ENCODE results near the gene NECTIN1. TPM values are rescaled to one million over a fixed set of nuclear protein-coding genes. Genes with fewer than 3 reads are reported as not detected.

Gene NECTIN1
- total and polyA plus RNA-seq, 2 of the 13 experiments (the other 11 are each of a cell fraction or from before 2014, with no cell fraction given), result 3.9 to 7.3 TPM

DNA sequence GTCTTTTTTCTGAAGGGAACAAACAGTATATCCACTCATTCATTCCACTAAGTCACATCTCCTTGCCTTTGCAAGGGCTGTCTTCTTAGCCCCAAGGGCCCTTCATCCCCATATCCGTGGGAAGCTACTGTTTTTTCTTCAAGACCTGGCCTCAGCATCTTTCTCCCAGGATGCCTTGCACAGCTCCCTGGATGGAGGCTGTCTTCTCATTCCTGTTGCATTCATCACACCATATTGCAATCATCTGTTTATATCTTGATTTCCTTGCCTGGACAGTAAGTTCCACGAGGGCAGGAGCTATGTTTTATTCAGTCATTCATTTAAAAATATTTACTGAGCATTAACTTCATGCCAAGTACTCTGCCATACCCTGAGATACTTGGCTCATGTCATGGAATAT is 29.3 kb upstream of the NECTIN1 start (continued):
- TF ChIP-seq RFXANK (CRISPR knock-in tag; IDR thresholded peaks at IDR 0.05) (no peak), SKI (IDR thresholded peaks at IDR 0.05; ENCODE audit: partially characterized antibody) (no peak), TBX3 (IDR thresholded peaks at IDR 0.05; ENCODE audit: borderline replicate concordance) (no peak), PTBP1 (IDR thresholded peaks at IDR 0.05; ENCODE audit: low read depth, low read length, poor library complexity, severe bottlenecking) (no peak)
- TF ChIP-seq, protein P1, sequence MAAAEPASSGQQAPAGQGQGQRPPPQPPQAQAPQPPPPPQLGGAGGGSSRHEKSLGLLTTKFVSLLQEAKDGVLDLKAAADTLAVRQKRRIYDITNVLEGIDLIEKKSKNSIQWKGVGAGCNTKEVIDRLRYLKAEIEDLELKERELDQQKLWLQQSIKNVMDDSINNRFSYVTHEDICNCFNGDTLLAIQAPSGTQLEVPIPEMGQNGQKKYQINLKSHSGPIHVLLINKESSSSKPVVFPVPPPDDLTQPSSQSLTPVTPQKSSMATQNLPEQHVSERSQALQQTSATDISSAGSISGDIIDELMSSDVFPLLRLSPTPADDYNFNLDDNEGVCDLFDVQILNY (CRISPR knock-in tag; conservative IDR thresholded peaks at IDR 0.05), result no peak

DNA sequence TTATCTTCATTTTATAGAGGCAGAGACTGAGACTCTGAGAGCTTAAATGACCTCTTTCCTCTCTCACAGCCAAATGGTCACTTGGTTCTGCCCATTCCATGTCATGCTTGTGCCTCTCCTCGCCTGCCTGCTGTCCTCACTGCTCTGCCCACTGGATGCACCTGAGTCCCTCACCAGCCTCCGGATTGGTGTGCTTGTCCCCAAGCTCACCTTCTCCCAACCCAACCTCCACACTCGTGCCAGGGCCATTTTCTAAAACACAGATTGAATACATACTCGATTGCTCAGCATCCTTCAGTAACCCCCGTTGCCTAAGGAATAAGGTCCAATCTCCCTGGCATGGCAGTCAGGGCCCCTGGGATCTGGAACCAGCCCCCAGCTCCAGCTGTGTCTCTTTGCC is 28.4 kb upstream of the NECTIN1 start:
- Histone ChIP-seq H3K4me2 (ENCODE audit: low read depth, low read length) (no peak overlapping the region), H3K4me1 (ENCODE audit: insufficient read depth, low read length) (no peaks in the 10 kb centered on the region), H3K36me3 (replicated peaks in 1 of 2; ENCODE audit: control insufficient read depth in 1 of 2, insufficient read depth in 2 of 2, low read length in 2 of 2) (no peaks in the 10 kb centered on the region), H3K27me3 (ENCODE audit: control insufficient read depth in 1 of 2, insufficient read depth in 2 of 2, low read length in 2 of 2) (peaks cover 4 to 43% of the 10 kb centered on the region in 2 experiments; a peak in 3 of 5 replicates), H4K20me1 (ENCODE audit: insufficient read depth, low read length) (no peaks in the 10 kb centered on the region; the same call in 1 of the 2 replicates), H3K79me2 (ENCODE audit: insufficient read depth, low read length) (no peaks in the 10 kb centered on the region), H2AFZ (ENCODE audit: low read length) (no peak overlapping the region), H3K9ac (ENCODE audit: insufficient read depth, low read depth, low read length) (no peak overlapping the region), H3K4me3 (replicated peaks in 1 of 3; ENCODE audit: insufficient read depth in 1 of 3, low read depth in 2 of 3, low read length in 3 of 3) (no peak overlapping the region), H3K27ac (ENCODE audit: extremely low read length, insufficient read depth, low read length) (no peak overlapping the region), H3K9me3 (ENCODE audit: low read length) (no peaks in the 10 kb centered on the region)
- TF ChIP-seq SRSF9 (IDR thresholded peaks at IDR 0.05; ENCODE audit: borderline replicate concordance, insufficient read depth, low read depth, low read length, poor library complexity, severe bottlenecking), result no peak
- TF ChIP-seq NR2C2 (CRISPR knock-in tag; IDR thresholded peaks at IDR 0.05; ENCODE audit: borderline replicate concordance), result no peak
- no peak for TF ChIP-seq ZNF747 (CRISPR knock-in tag; IDR thresholded peaks at IDR 0.05; ENCODE audit: borderline replicate concordance)
- TF ChIP-seq, protein P2, sequence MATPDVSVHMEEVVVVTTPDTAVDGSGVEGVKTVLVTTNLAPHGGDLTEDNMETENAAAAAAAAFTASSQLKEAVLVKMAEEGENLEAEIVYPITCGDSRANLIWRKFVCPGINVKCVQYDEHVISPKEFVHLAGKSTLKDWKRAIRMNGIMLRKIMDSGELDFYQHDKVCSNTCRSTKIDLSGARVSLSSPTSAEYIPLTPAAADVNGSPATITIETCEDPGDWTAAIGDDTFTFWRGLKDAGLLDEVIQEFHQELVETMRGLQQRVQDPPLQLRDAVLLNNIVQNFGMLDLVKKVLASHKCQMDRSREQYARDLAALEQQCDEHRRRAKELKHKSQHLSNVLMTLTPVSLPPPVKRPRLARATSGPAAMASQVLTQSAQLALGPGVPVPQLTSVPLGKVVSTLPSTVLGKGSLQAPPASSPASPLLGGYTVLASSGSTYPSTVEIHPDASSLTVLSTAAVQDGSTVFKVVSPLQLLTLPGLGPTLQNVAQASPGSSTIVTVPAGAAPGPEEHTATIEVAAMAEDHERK (CRISPR knock-in tag; IDR thresholded peaks at IDR 0.05; ENCODE audit: low read depth), result no peak
- TF ChIP-seq, protein P3, sequence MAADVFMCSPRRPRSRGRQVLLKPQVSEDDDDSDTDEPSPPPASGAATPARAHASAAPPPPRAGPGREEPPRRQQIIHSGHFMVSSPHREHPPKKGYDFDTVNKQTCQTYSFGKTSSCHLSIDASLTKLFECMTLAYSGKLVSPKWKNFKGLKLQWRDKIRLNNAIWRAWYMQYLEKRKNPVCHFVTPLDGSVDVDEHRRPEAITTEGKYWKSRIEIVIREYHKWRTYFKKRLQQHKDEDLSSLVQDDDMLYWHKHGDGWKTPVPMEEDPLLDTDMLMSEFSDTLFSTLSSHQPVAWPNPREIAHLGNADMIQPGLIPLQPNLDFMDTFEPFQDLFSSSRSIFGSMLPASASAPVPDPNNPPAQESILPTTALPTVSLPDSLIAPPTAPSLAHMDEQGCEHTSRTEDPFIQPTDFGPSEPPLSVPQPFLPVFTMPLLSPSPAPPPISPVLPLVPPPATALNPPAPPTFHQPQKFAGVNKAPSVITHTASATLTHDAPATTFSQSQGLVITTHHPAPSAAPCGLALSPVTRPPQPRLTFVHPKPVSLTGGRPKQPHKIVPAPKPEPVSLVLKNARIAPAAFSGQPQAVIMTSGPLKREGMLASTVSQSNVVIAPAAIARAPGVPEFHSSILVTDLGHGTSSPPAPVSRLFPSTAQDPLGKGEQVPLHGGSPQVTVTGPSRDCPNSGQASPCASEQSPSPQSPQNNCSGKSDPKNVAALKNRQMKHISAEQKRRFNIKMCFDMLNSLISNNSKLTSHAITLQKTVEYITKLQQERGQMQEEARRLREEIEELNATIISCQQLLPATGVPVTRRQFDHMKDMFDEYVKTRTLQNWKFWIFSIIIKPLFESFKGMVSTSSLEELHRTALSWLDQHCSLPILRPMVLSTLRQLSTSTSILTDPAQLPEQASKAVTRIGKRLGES (CRISPR knock-in tag; IDR thresholded peaks at IDR 0.05; ENCODE audit: borderline replicate concordance), result no peak
- TF ChIP-seq, protein P4, sequence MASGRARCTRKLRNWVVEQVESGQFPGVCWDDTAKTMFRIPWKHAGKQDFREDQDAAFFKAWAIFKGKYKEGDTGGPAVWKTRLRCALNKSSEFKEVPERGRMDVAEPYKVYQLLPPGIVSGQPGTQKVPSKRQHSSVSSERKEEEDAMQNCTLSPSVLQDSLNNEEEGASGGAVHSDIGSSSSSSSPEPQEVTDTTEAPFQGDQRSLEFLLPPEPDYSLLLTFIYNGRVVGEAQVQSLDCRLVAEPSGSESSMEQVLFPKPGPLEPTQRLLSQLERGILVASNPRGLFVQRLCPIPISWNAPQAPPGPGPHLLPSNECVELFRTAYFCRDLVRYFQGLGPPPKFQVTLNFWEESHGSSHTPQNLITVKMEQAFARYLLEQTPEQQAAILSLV (CRISPR knock-in tag; IDR thresholded peaks at IDR 0.05; ENCODE audit: borderline replicate concordance), result no peak
- FAIRE-seq, result no peak
- POLR2A ChIA-PET, result no interaction called here
- no TSS peak for BruUV-seq (replicated peaks)
- 6% methylated on average over 5 of the region's 5 CpGs for WGBS (ENCODE audit: low lambda C conversion rate)
- intact Hi-C loops (cut with micrococcal nuclease; ENCODE audit: unreplicated experiment) (no loop called here), in situ Hi-C loops (cut with HindIII; ENCODE audit: extremely low pct_ligation_motif_present, low pct_unique_long_range_greater_than_20kb) (no loop called here)
- CTCF ChIA-PET (ENCODE audit: low intra/inter-chr PET ratio, low total read pairs), result no interaction called here
- no peak for ATAC-seq
- no peak for DNase-seq (ENCODE audit: low spot score)

Data from HepG2 (cell line).